ENCODE data around the gene MYL12B.
"Not testable (repeated sequence)": the region's sequence is repeated elsewhere in the genome, so short reads cannot be mapped to it uniquely, and the experiment has no call there.

The MYL12B gene

DNA sequence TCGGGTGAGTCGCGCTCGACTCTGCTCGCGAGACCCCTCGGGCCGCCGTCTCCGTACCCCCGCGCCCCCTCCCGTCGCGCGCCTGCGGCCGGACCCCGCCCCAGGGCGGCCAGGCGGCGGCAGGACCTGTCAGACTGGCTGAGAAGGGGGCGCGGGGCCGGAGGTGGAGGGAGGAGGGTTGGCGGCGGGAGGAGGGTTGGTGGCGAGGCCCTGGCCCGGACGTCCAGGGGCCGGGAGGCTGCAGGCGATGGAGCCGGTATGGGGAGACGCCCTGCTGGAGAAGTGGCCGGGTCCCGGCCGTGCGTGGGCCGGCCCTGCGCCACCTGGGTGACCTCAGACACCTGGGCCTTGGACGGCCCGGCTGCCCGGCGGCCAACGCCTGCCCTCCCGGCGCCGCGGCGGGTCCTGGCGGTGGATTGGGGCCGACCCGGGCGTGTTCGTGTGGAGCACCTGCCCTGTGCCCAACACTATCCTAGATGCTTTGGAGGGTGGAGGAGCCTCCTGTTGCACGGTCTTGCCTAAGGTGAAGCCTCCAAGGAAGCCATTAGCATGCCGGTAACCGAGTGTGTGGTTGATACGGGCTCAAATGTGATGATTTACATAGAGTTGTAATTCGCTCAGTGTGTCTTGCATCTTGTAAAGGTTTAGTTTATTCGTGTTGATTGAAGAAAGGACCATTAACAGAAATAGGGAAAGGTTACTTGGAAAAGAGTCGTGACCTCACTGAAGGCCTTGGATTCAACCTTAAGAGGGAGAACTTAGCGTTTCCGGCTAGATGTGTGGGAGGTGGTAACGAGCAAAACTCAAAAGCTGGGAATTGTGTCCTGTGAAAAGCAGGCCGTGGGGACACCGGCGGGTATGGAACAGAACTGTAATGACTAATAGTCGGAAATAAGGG, 550 bp downstream of the MYL12B start:
- DNase-seq (ENCODE audit: low read depth in 3 of 3) = no peak

- DNase-seq (ENCODE audit: low read depth in 3 of 3) = no peak
Observed at GRCh38 chr18:3263132-3263700, 1.3 kb downstream of the MYL12B start.

GRCh38 chr18:3264362-3264761, 2.4 kb downstream of the MYL12B start:
- DNase-seq (ENCODE audit: low read depth in 3 of 3) = no peak

DNA sequence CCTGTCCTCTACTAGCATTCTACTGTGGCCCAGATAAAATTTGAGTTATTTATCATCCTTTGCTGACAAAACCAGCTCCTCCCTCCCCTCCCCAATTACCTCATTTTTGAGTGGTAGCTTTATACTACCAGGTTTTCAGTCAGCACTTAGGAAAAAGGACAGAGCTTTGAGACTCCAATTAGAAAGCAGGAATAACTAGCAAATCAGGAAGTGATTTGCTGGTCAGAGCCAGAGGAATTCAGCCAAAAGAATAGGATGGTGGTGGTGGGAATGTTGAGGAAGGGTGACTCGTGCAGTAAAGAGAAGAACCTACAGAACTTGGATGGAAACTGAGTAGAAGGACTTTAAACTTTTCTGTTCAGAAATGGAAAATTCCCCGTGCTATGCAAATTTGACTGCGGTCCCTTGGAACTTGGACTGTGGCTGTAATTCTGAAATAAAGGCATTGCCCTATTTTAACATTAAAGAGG, 3.7 kb downstream of the MYL12B start:
- no peak for DNase-seq (ENCODE audit: low read depth in 3 of 3)

DNA sequence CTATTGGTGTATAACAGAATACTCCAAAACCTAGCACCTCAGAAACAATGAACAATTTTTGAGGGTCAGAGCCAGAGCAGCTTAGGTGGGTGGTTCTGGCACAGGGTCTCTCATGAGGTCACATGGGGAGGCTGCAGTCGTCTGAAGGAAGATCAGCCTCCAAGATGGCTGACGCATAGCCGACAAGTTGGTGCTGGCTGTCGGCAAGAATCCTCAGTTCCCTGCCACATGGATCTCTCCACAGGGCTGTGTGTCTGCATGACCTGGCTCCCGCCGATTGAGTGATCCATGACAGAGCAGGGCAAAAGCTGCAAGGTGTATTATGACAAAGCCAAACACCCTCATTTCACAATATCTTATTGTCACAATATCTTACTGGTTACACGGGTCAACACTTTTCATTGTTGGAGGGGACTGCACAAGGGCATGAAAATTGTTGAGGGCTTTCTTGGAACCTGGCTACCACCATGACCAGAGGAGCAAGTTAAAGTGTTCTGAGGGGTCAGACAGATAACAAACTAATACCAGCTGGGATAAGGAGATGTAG, 4.2 kb downstream of the MYL12B start:
- DNase-seq (ENCODE audit: low read depth in 3 of 3) = no peak

- DNase-seq (ENCODE audit: low read depth in 3 of 3) = no peak
Observed at GRCh38 chr18:3268306-3268705, 6.4 kb downstream of the MYL12B start.

- no peak for DNase-seq (ENCODE audit: low read depth in 3 of 3)
Observed at GRCh38 chr18:3269241-3269913, 7.4 kb downstream of the MYL12B start.

- DNase-seq (ENCODE audit: low read depth in 3 of 3) = no peak
Observed at GRCh38 chr18:3269914-3270299, 8.0 kb downstream of the MYL12B start.

DNA sequence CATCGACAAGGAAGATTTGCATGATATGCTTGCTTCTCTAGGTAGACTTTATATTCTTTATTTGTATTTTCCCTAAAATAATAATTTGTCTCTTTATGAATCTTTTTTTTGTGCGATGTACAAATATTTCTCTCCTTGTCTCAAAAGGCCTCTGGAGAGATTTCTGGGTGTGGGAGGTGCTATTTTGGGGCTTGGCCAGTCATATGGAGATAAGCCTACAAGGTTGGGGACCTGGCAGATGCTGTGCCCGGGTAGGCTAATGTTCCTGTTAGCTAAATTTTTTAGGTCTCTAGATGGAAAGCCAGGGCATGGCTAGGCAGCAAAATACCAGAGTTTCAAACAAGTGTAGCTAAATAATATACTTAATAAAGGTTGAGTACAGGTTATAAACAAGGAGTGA, 11.1 kb downstream of the MYL12B start:
- DNase-seq (ENCODE audit: low read depth in 3 of 3) = no peak

DNA sequence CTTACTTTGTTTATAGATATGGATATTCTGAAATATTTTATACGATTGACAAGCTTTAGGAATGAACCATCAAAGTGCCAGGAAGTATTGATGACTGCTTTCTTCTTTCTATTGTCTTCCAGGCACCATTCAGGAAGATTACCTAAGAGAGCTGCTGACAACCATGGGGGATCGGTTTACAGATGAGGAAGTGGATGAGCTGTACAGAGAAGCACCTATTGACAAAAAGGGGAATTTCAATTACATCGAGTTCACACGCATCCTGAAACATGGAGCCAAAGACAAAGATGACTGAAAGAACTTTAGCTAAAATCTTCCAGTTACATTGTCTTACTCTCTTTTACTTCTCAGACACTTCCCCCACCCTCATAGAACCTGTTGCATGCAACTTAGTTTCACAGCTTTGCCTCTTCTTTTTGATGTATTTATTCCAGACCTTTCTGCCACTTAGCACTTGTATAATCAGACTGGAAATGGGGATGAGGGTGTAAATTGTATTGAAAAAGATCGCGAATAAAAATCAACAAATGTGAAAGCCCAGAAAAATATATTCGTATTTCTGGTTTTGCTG, 15.8 kb downstream of the MYL12B start:
- not testable (repeated sequence) for DNase-seq (ENCODE audit: low read depth in 3 of 3)

DNA sequence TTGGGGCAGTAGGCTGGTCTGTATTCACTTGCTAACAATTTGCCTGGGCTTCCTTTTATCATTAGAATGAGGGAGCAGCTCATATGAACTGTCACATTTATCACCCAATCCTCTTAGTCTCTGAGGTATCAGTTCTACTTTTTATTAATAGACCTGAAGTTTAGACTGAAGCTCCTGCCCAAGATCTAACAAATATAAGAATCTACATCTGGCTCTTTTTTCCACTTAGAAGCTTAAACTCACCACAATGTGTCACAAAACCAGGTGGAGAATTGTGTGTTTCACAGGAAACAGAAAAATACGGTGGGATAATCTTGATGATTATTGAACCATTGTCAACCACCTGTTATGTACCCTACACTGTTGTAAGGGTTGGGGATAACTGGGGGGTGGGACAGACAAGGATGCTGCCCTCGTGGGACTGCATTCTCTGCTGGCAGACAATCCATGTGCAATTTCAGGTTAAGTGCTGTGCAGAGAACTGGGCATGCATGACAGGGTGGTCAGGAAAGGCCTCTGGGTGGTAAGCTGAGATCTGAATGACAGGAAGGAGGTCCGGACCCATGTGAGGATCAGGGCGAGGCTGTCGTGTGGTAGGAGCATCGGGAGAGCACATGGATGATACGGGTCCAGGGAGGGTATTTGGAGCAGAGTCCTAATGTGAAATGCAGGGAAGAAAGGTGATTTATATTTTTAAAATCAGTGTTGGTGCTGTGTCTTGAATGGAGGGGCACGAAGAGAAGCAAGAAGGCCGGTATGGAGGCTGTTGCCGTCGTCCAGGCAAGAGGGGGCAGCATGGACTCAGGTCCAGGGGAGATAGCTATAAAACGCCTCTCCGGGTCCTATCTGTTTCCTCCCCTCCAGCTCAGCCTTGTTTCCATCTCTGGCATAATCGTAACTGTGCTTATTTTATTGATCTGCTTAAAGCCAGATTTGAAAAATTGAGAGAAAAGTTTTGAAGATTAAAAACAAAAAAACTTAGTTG, 17.6 kb downstream of the MYL12B start:
- no peak for DNase-seq (ENCODE audit: low read depth in 3 of 3)

GRCh38 chr18:3281456-3282400, 19.8 kb downstream of the MYL12B start:
- no peak for DNase-seq (ENCODE audit: low read depth in 3 of 3)

DNA sequence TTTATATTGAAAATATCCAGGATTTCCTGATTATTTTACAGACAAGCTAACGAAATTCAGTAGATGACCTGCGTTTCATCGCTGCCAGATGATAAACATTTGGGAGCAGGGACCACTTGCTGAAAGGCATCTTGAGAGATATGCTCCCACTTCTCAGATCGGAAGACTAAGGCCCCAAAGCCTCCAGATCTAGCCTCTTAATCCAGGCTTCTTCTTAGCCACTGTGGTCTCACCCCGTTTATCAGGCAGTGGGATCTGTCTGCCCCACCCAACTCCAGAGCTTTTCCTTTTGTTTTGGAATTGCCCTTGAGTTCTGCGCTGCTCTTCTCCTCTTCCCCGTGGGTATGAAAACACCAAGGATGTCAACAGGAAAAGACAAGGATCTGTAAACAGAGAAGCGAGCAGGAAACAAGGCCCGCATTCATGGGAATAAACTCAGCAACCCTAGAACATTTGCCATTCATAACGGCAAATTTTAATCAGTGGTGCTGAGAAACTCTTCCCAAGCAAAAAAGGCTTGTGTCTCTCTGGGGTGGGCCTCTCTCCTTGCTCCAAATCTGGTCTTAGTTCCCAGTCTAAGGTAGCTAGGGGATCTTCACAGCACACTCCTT, 21.4 kb downstream of the MYL12B start:
- DNase-seq (ENCODE audit: low read depth in 3 of 3) = no peak

- DNase-seq (ENCODE audit: low read depth in 3 of 3) = no peak
Observed at GRCh38 chr18:3283908-3284307, 22.0 kb downstream of the MYL12B start.

DNA sequence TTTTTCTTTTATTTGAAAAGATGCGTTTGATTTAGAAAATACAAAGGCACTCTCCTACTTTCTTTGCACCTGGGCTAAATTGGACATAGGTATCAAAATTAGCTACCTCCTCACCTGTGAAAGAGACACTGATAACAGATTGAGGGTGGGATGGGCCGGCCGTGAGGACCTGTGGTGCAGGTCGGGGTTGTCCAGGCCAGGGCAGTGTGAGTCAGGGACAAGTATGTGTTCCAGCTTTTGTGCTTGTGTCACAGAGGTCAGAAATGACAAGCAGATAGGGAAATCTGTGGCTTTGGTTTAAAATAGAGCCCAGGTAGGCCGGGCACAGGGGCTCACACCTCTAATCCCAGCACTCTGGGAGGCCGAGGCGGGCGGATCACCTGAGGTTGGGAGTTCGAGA, 22.6 kb downstream of the MYL12B start:
- no peak for DNase-seq (ENCODE audit: low read depth in 3 of 3)

DNA sequence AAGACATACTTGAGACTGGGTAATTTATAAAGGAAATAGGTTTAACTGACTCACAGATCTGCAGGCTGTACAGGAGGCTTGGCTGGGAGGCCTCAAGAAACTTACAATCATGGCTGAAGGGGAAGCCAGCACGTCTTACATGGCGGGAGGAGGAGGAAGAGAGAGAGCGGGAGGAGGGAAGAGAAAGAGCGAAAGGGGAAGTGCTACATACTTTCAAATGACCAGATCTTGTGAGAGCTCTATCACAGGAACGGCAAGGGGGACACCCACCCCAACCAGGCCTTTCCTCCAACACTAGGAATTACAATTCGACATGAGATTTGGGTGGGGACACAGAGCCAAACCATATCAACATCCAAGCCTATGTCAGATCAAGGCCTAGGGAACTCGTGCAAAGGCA, 24.2 kb downstream of the MYL12B start:
- DNase-seq (ENCODE audit: low read depth in 3 of 3) = no peak

GRCh38 chr18:3293196-3293951, 31.4 kb downstream of the MYL12B start:
- DNase-seq (ENCODE audit: low read depth in 3 of 3) = no peak

DNA sequence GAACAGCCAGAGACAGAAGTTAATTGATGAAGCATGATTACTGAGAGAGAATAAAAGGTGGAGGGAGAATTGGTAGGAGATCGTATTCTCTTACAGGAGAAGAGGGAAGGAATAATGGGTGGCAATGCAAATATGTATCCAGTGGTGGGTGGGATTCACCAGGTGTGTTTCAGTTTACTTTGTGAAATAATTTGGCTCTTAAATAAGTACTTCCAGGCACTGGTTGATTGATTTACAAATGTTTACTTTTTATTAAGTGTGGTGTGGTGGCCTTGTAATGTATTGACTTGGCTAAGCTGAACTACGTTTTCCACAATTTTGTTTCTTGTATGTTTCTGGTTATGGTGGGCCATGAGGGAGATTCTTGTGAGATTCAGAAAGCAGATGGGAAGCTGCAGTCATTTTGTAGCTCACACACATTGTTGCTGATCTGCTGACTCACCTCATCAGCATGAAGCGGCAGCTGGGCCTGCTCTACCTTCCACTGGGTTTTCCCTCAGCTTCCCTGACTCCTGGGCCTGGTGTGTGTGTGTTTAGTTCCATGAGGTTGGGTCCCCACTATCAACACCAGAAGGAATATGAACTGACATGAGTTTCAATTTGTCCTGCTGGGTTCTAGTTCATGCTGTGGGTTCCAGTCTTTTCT, 32.6 kb downstream of the MYL12B start:
- DNase-seq (ENCODE audit: low read depth in 3 of 3) = no peak
